CD14-positive monocyte (primary cell): Measurements from ENCODE around the gene ANKAR. TPM values are rescaled to one million over a fixed set of nuclear protein-coding genes. Genes with fewer than 3 reads are reported as not detected.

ENCODE experiments used
- DNase-seq, 3 donors: peaks; one replicate each; pipeline ENCODE4 v3.0.0-alpha.2; 2011 to 2022
- H2AFZ ChIP-seq: 2 replicates; pipeline ENCODE4 v1.6.0; 2012; ENCODE audit warnings: mild to moderate bottlenecking, low read depth, low read length, inconsistent platforms; ENCODE audit not compliant: insufficient read depth, poor library complexity, severe bottlenecking
- H3K27ac ChIP-seq, 2 donors: 1 replicate in 1 of 2; 2 replicates in 1 of 2; pipeline ENCODE4 v1.5.1; 2012 to 2013; ENCODE audit warnings: low read length in 2 of 2, control low read depth in 1 of 2, inconsistent platforms in 1 of 2, low read depth in 1 of 2, mild to moderate bottlenecking in 1 of 2
- H3K27me3 ChIP-seq, 2 donors: one replicate each; pipeline versions ENCODE4 v1.6.0 to v1.6.1; 2011 to 2013; ENCODE audit warnings: low read length in 2 of 2; ENCODE audit not compliant: control insufficient read depth in 2 of 2, insufficient read depth in 2 of 2
- H3K36me3 ChIP-seq, 2 donors: replicated peaks in 1 of 2; 1 replicate in 1 of 2; 2 replicates in 1 of 2; pipeline versions ENCODE4 v1.5.1 to v1.6.1; 2012 to 2013; ENCODE audit warnings: low read length in 2 of 2, control low read depth in 1 of 2, inconsistent platforms in 1 of 2, mild to moderate bottlenecking in 1 of 2; ENCODE audit not compliant: insufficient read depth in 2 of 2, control insufficient read depth in 1 of 2
- H3K4me1 ChIP-seq, 2 donors: 1 replicate in 1 of 2; 2 replicates in 1 of 2; pipeline versions ENCODE4 v1.5.1 to v1.6.1; 2012 to 2013; ENCODE audit warnings: low read length in 2 of 2, control low read depth in 1 of 2, inconsistent platforms in 1 of 2, mild to moderate bottlenecking in 1 of 2, moderate library complexity in 1 of 2; ENCODE audit not compliant: insufficient read depth in 2 of 2, control insufficient read depth in 1 of 2
- H3K4me2 ChIP-seq: replicated peaks from 2 replicates; pipeline ENCODE3; 2012; ENCODE audit warnings: low read length, moderate library complexity, mild to moderate bottlenecking; ENCODE audit not compliant: poor library complexity, severe bottlenecking; ENCODE audit errors: extremely low read depth
- H3K4me3 ChIP-seq, 3 experiments: fragments of 200-600 bp in 1 of 3; sonication (generic) in 1 of 3; replicated peaks in 1 of 3; 1 replicate in 2 of 3; 2 replicates in 1 of 3; pipeline ENCODE4 v1.5.1; 2011 to 2013; ENCODE audit warnings: low read length in 3 of 3, mild to moderate bottlenecking in 3 of 3, control low read depth in 2 of 3, low read depth in 2 of 3, inconsistent platforms in 1 of 3, moderate library complexity in 1 of 3
- H3K79me2 ChIP-seq: 2 replicates; pipeline ENCODE4 v1.6.0; 2012; ENCODE audit warnings: mild to moderate bottlenecking, control low read depth, inconsistent platforms, low read length, moderate library complexity; ENCODE audit not compliant: insufficient read depth
- H3K9ac ChIP-seq: 2 replicates; pipeline ENCODE4 v1.6.0; 2017; ENCODE audit warnings: low read length, mild to moderate bottlenecking; ENCODE audit not compliant: insufficient read depth, poor library complexity, severe bottlenecking
- H3K9me3 ChIP-seq, 2 donors: replicated peaks in 1 of 2; 1 replicate in 1 of 2; 2 replicates in 1 of 2; pipeline versions ENCODE4 v1.5.1 to v1.6.1; 2012 to 2013; ENCODE audit warnings: low read length in 2 of 2, control low read depth in 1 of 2; ENCODE audit not compliant: control insufficient read depth in 1 of 2, insufficient read depth in 1 of 2
- H4K20me1 ChIP-seq: 2 replicates; pipeline ENCODE4 v1.6.0; 2012; ENCODE audit warnings: mild to moderate bottlenecking, low read length, control low read depth, moderate library complexity; ENCODE audit not compliant: insufficient read depth
- H3K27ac Mint-ChIP-seq, 7 donors: one replicate each; pipeline ENCODE4 v1.8.0; 2020; ENCODE audit warnings: mild to moderate bottlenecking in 7 of 7, mixed read lengths in 7 of 7, moderate library complexity in 6 of 7, inconsistent platforms in 2 of 7
- H3K27me3 Mint-ChIP-seq, 3 donors: one replicate each; pipeline ENCODE4 v1.8.0; 2021 to 2022; ENCODE audit warnings: low read depth in 3 of 3, mild to moderate bottlenecking in 3 of 3, mixed read lengths in 3 of 3, moderate library complexity in 3 of 3, inconsistent platforms in 1 of 3
- H3K36me3 Mint-ChIP-seq, 2 donors: one replicate each; pipeline ENCODE4 v1.8.0; 2020; ENCODE audit warnings: mixed read lengths in 2 of 2, inconsistent platforms in 1 of 2, mild to moderate bottlenecking in 1 of 2
- H3K4me1 Mint-ChIP-seq: one replicate; pipeline ENCODE4 v1.8.0; 2020; ENCODE audit warnings: mild to moderate bottlenecking, mixed read lengths
- H3K4me3 Mint-ChIP-seq, 2 donors: one replicate each; pipeline ENCODE4 v1.8.0; 2020; ENCODE audit warnings: mild to moderate bottlenecking in 2 of 2, mixed read lengths in 2 of 2, moderate library complexity in 1 of 2
- H3K9me3 Mint-ChIP-seq, 7 donors: one replicate each; pipeline ENCODE4 v1.8.0; 2020 to 2022; ENCODE audit warnings: mixed read lengths in 7 of 7, mild to moderate bottlenecking in 6 of 7, moderate library complexity in 6 of 7, inconsistent platforms in 2 of 7
- WGBS: methylation state at CpG from one replicate; pipeline ENCODE4 v1.1.5; 2013; ENCODE audit warnings: missing lambda C conversion rate; ENCODE audit not compliant: insufficient coverage; 5-methylcytosine and 5-hydroxymethylcytosine counted together
- intact Hi-C, 2 donors: fragments of 100-400 bp; cut with micrococcal nuclease; formaldehyde crosslinking; loops; one replicate each; pipeline versions ENCODE4 v1.15.0 to v1.15.1; 2023
- polyA plus RNA-seq, 3 donors: library from polyadenylated mRNA; depleted of rRNA in 1 of 3; unstranded in 2 of 3; stranded (reverse) in 1 of 3; fragments of 300-500 nt in 2 of 3; fragments of >200 nt in 1 of 3; fragmentation: Illumina TruSeq in 2 of 3; gene quantifications; 1 replicate in 2 of 3; 2 replicates in 1 of 3; pipeline ENCODE4 v1.2.3, GENCODE V29; 2012 to 2021
- TF ChIP-seq, protein P1 (sequence below): fragments of 200-600 bp; IDR thresholded peaks from one replicate; pipeline ENCODE4 v1.8.0; 2022; ENCODE audit warnings: antibody characterized with exemption, mild to moderate bottlenecking

Gene ANKAR
- polyA plus RNA-seq, 3 donors, result 1.1 to 2.3 (median 1.4) TPM

DNA sequence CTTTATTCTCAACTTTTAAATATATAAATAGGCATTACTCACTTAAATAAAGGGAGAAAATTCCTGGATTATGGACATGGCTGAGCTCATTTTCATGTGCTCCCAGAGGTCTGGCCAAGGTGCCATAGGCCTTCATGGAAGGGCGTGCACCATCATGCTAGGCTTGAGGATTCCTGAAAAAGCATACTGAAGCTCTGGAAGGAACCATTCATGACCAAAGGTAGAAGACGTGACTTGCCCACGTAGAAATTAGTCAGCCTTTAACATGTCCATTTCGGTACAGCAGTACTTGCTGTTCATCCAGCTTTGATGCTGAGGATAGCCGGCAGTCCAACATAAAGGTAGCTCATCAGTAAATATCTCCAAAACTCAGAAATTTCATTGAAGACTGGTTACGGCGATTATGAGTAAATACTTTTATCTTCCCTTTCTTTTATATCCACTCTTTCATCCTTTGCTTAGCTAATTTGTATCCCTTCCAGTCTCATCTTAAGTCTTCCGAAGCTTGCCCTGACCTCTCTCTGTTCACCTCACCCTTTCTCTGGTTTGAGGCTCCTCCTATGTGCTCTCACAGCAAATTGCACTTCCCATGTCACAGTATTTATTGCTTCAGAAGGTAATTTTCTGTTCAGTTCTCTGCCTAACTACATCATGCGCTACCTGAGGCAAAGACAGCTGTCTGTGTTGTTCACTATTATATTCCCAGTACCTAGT lies 45.5 kb upstream of the ANKAR start:
- Histone ChIP-seq H3K4me2 (no peak overlapping the region), H3K4me3 (no peak overlapping the region), H3K27ac (no peak overlapping the region), H4K20me1 (no peaks in the 10 kb centered on the region), H3K9me3 (no peaks in the 10 kb centered on the region), H3K9ac (no peak overlapping the region), H3K27me3 (no peaks in the 10 kb centered on the region), H3K79me2 (no peaks in the 10 kb centered on the region), H3K4me1 (no peaks in the 10 kb centered on the region), H2AFZ (no peak overlapping the region), H3K36me3 (no peaks in the 10 kb centered on the region)
- 98% methylated on average over 7 of the region's 9 CpGs for WGBS
- Mint-ChIP-seq H3K4me1 (no peaks in the 10 kb centered on the region), H3K4me3 (no peak overlapping the region), H3K27me3 (peaks cover 0 to 4% (median 0%) of the 10 kb centered on the region in 3 donors), H3K9me3 (no peaks in the 10 kb centered on the region), H3K27ac (no peak overlapping the region), H3K36me3 (no peaks in the 10 kb centered on the region)
- TF ChIP-seq, protein P1, sequence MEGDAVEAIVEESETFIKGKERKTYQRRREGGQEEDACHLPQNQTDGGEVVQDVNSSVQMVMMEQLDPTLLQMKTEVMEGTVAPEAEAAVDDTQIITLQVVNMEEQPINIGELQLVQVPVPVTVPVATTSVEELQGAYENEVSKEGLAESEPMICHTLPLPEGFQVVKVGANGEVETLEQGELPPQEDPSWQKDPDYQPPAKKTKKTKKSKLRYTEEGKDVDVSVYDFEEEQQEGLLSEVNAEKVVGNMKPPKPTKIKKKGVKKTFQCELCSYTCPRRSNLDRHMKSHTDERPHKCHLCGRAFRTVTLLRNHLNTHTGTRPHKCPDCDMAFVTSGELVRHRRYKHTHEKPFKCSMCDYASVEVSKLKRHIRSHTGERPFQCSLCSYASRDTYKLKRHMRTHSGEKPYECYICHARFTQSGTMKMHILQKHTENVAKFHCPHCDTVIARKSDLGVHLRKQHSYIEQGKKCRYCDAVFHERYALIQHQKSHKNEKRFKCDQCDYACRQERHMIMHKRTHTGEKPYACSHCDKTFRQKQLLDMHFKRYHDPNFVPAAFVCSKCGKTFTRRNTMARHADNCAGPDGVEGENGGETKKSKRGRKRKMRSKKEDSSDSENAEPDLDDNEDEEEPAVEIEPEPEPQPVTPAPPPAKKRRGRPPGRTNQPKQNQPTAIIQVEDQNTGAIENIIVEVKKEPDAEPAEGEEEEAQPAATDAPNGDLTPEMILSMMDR, result no peak
- intact Hi-C loops, result no loop called here
- DNase-seq, result no peak

- H3K27ac ChIP-seq, result no peak overlapping the region
- H3K4me3 ChIP-seq, result no peak overlapping the region
- intact Hi-C loops, result no loop called here
- TF ChIP-seq, protein P1, result no peak
- H3K4me2 ChIP-seq, result no peak overlapping the region
- Mint-ChIP-seq H3K9me3 (no peaks in the 10 kb centered on the region), H3K27me3 (peaks cover 0 to 2% (median 0%) of the 10 kb centered on the region in 3 donors), H3K4me3 (no peak overlapping the region), H3K27ac (no peak overlapping the region), H3K4me1 (no peaks in the 10 kb centered on the region), H3K36me3 (no peaks in the 10 kb centered on the region)
- 83% methylated on average over 3 of the region's 10 CpGs for WGBS
- H3K27me3 ChIP-seq, result no peaks in the 10 kb centered on the region
- H3K9ac ChIP-seq, result no peak overlapping the region
- no peaks in the 10 kb centered on the region for H3K36me3 ChIP-seq
- no peaks in the 10 kb centered on the region for H4K20me1 ChIP-seq
- no peaks in the 10 kb centered on the region for H3K4me1 ChIP-seq
- no peak overlapping the region for H2AFZ ChIP-seq
- no peaks in the 10 kb centered on the region for H3K79me2 ChIP-seq
- H3K9me3 ChIP-seq, result no peaks in the 10 kb centered on the region
- no peak for DNase-seq
Measured at GRCh38 chr2:189629531-189630453, 44.7 kb upstream of the ANKAR start.
